Loucy (cell line): ENCODE measurements around the gene CAPZA1.

Experiments used
- H2AFZ ChIP-seq: fragments of 200-600 bp; sonication (generic); 2 replicates; pipeline ENCODE4 v1.6.0; 2016; ENCODE audit warnings: antibody characterized with exemption, mild to moderate bottlenecking, low read length, moderate library complexity
- H3F3A ChIP-seq: fragments of 200-600 bp; 2 replicates; pipeline ENCODE4 v1.6.0; 2016; ENCODE audit warnings: antibody characterized with exemption, low read depth, mild to moderate bottlenecking
- H3K27me3 ChIP-seq: fragments of 200-600 bp; sonication (generic); 2 replicates; pipeline ENCODE4 v1.6.1; 2014; ENCODE audit warnings: low read length, mild to moderate bottlenecking; ENCODE audit not compliant: insufficient read depth, poor library complexity, severe bottlenecking
- H3K36me3 ChIP-seq: fragments of 200-600 bp; sonication (generic); 2 replicates; pipeline ENCODE4 v1.6.1; 2016; ENCODE audit warnings: low read length; ENCODE audit not compliant: insufficient read depth
- H3K4me1 ChIP-seq: fragments of 200-600 bp; sonication (generic); 2 replicates; pipeline ENCODE4 v1.5.1; 2014; ENCODE audit warnings: low read length, mild to moderate bottlenecking; ENCODE audit not compliant: insufficient read depth, poor library complexity, severe bottlenecking
- H3K4me2 ChIP-seq: fragments of 200-600 bp; sonication (generic); 2 replicates; pipeline ENCODE4 v1.6.0; 2014; ENCODE audit warnings: antibody characterized with exemption, low read length, low read depth, mild to moderate bottlenecking; ENCODE audit not compliant: poor library complexity, severe bottlenecking
- H3K4me3 ChIP-seq: fragments of 200-600 bp; sonication (generic); 2 replicates; pipeline ENCODE4 v1.5.1; 2014; ENCODE audit warnings: low read length, mild to moderate bottlenecking, mixed read lengths; ENCODE audit not compliant: poor library complexity, severe bottlenecking
- H3K79me2 ChIP-seq: fragments of 200-600 bp; sonication (generic); 2 replicates; pipeline ENCODE4 v1.6.1; 2014; ENCODE audit warnings: low read length; ENCODE audit not compliant: insufficient read depth
- H3K9ac ChIP-seq: fragments of 200-600 bp; sonication (generic); 2 replicates; pipeline ENCODE4 v1.6.0; 2014; ENCODE audit warnings: mild to moderate bottlenecking, low read depth, low read length, moderate library complexity; ENCODE audit not compliant: poor library complexity, severe bottlenecking
- H3K9me2 ChIP-seq: fragments of 200-600 bp; sonication (generic); replicated peaks from 2 replicates; pipeline ENCODE4 v1.6.1; 2016; ENCODE audit warnings: low read depth, low read length, mixed read lengths
- H3K9me3 ChIP-seq: fragments of 200-600 bp; sonication (generic); 2 replicates; pipeline ENCODE4 v1.6.1; 2014; ENCODE audit warnings: mild to moderate bottlenecking, antibody characterized with exemption, low read length, low read depth; ENCODE audit not compliant: insufficient read depth
- H4K20me1 ChIP-seq: fragments of 200-600 bp; sonication (generic); 2 replicates; pipeline ENCODE4 v1.6.0; 2014; ENCODE audit warnings: antibody characterized with exemption, low read length, mild to moderate bottlenecking; ENCODE audit not compliant: insufficient read depth, poor library complexity, severe bottlenecking
- CTCF ChIP-seq: fragments of 200-600 bp; sonication (generic); conservative IDR thresholded peaks from 2 replicates; pipeline ENCODE4 v1.5.1; 2014; ENCODE audit warnings: mild to moderate bottlenecking, antibody characterized with exemption, low read length
- EZH2phosphoT487 ChIP-seq: fragments of 200-600 bp; IDR thresholded peaks from 2 replicates; pipeline ENCODE4 v1.6.1; 2018; ENCODE audit warnings: antibody characterized with exemption, mild to moderate bottlenecking, moderate library complexity, borderline replicate concordance

Gene CAPZA1

GRCh38 chr1:112686835-112687234 is 67.2 kb downstream of the CAPZA1 start:
- Histone ChIP-seq H3F3A (no peaks in the 10 kb centered on the region), H3K9me2 (no peaks in the 10 kb centered on the region), H2AFZ (no peak overlapping the region), H3K27me3 (no peaks in the 10 kb centered on the region), H4K20me1 (peaks cover 3% of the 10 kb centered on the region), H3K36me3 (peaks cover 19% of the 10 kb centered on the region; the same call in 1 of the 2 replicates), H3K4me3 (no peak overlapping the region), H3K79me2 (peaks cover 9% of the 10 kb centered on the region; the same call in 1 of the 2 replicates), H3K9me3 (no peaks in the 10 kb centered on the region), H3K4me1 (no peaks in the 10 kb centered on the region), H3K9ac (no peak overlapping the region), H3K4me2 (no peak overlapping the region)
- no peak for TF ChIP-seq EZH2phosphoT487
- no peak for TF ChIP-seq CTCF

GRCh38 chr1:112687361-112687760 is 67.7 kb downstream of the CAPZA1 start:
- Histone ChIP-seq H3K9me2 (no peaks in the 10 kb centered on the region), H3K27me3 (no peaks in the 10 kb centered on the region), H3K36me3 (peaks cover 24% of the 10 kb centered on the region; the same call in 1 of the 2 replicates), H3K4me3 (no peak overlapping the region), H3K4me1 (no peaks in the 10 kb centered on the region), H3K79me2 (peaks cover 9% of the 10 kb centered on the region; the same call in 1 of the 2 replicates), H4K20me1 (peaks cover 3% of the 10 kb centered on the region), H3F3A (no peaks in the 10 kb centered on the region), H2AFZ (no peak overlapping the region), H3K4me2 (no peak overlapping the region), H3K9me3 (no peaks in the 10 kb centered on the region), H3K9ac (peak overlapping the region; percentile 12)
- no peak for TF ChIP-seq CTCF
- TF ChIP-seq EZH2phosphoT487: no peak

GRCh38 chr1:112687785-112688496 is 68.3 kb downstream of the CAPZA1 start:
- TF ChIP-seq EZH2phosphoT487: no peak
- TF ChIP-seq CTCF: no peak
- Histone ChIP-seq H3K27me3 (no peaks in the 10 kb centered on the region), H3K9me3 (no peaks in the 10 kb centered on the region), H3F3A (no peaks in the 10 kb centered on the region), H3K4me1 (no peaks in the 10 kb centered on the region), H2AFZ (no peak overlapping the region), H3K4me2 (no peak overlapping the region), H3K9me2 (no peaks in the 10 kb centered on the region), H3K4me3 (no peak overlapping the region), H4K20me1 (peaks cover 3% of the 10 kb centered on the region), H3K36me3 (peaks cover 30% of the 10 kb centered on the region; the same call in 1 of the 2 replicates), H3K79me2 (peaks cover 9% of the 10 kb centered on the region; the same call in 1 of the 2 replicates), H3K9ac (peak overlapping the region; percentile 12)
